ENCODE data around the gene GNB2.

- no peak for TF ChIP-seq CTCF (IDR thresholded peaks at IDR 0.05; ENCODE audit: low read length)
- no peak for TF ChIP-seq EZH2phosphoT487 (IDR thresholded peaks at IDR 0.05; ENCODE audit: low read length)
- TF ChIP-seq EZH2 (optimal IDR thresholded peaks at IDR 0.05; ENCODE audit: low read depth, low read length) = no peak
Observed at GRCh38 chr7:100641463-100641859, 32.1 kb upstream of the GNB2 start, which contains the start of gene TFR2.
